H9 (cell line): ENCODE results near the gene OPN4. TPM values are rescaled to one million over a fixed set of nuclear protein-coding genes. Genes with fewer than 3 reads are reported as not detected.

Experiments used
- DNase-seq: peaks from one replicate; pipeline ENCODE4 v3.0.0-alpha.2; 2017
- H2AFZ ChIP-seq: one replicate; pipeline ENCODE4 v1.6.1; 2013; ENCODE audit warnings: mild to moderate bottlenecking, low read length, control low read depth, moderate library complexity
- H2AK5ac ChIP-seq: 2 replicates; pipeline ENCODE4 v1.6.1; 2013; ENCODE audit warnings: low read length, control low read depth, mixed read lengths; ENCODE audit not compliant: insufficient read length
- H2BK120ac ChIP-seq: one replicate; pipeline ENCODE4 v1.6.1; 2013; ENCODE audit warnings: low read depth, mild to moderate bottlenecking, low read length, control low read depth, inconsistent platforms; ENCODE audit not compliant: poor library complexity, severe bottlenecking
- H2BK12ac ChIP-seq: 2 replicates; pipeline ENCODE4 v1.6.1; 2013; ENCODE audit warnings: low read length, control low read depth, mixed read lengths, low read depth; ENCODE audit not compliant: insufficient read length
- H2BK15ac ChIP-seq: 2 replicates; pipeline ENCODE4 v1.6.1; 2013; ENCODE audit warnings: low read depth, low read length, control low read depth
- H2BK20ac ChIP-seq: one replicate; pipeline ENCODE4 v1.6.1; 2013; ENCODE audit warnings: low read depth, mild to moderate bottlenecking, low read length, control low read depth, inconsistent platforms; ENCODE audit not compliant: poor library complexity, severe bottlenecking
- H2BK5ac ChIP-seq: 2 replicates; pipeline ENCODE4 v1.6.1; 2013; ENCODE audit warnings: low read length, control low read depth, mixed read lengths; ENCODE audit not compliant: insufficient read length
- H3K14ac ChIP-seq: 2 replicates; pipeline ENCODE4 v1.6.1; 2013; ENCODE audit warnings: low read length, control low read depth; ENCODE audit not compliant: insufficient read depth
- H3K18ac ChIP-seq: 2 replicates; pipeline ENCODE4 v1.6.1; 2013; ENCODE audit warnings: low read depth, mild to moderate bottlenecking, mixed read lengths, low read length, control low read depth; ENCODE audit not compliant: insufficient read length
- H3K23ac ChIP-seq: 2 replicates; pipeline ENCODE4 v1.6.1; 2013; ENCODE audit warnings: low read length, control low read depth, mixed read lengths, low read depth; ENCODE audit not compliant: insufficient read length
- H3K23me2 ChIP-seq: 2 replicates; pipeline ENCODE4 v1.6.1; 2013; ENCODE audit warnings: low read depth, mild to moderate bottlenecking, mixed read lengths, low read length, control low read depth; ENCODE audit not compliant: insufficient read length, poor library complexity, severe bottlenecking
- H3K27ac ChIP-seq: 2 replicates; pipeline ENCODE4 v1.5.1; 2013; ENCODE audit warnings: low read length, control low read depth, mixed read lengths, low read depth; ENCODE audit not compliant: insufficient read length
- H3K27me3 ChIP-seq: 2 replicates; pipeline ENCODE4 v1.6.1; 2013; ENCODE audit warnings: low read length, control low read depth, inconsistent platforms; ENCODE audit not compliant: insufficient read depth
- H3K4ac ChIP-seq: 2 replicates; pipeline ENCODE4 v1.6.1; 2013; ENCODE audit warnings: low read depth, mild to moderate bottlenecking, control low read depth, inconsistent platforms, low read length, moderate library complexity
- H3K4me1 ChIP-seq: 2 replicates; pipeline ENCODE4 v1.6.1; 2013; ENCODE audit warnings: low read length, control low read depth, inconsistent platforms; ENCODE audit not compliant: insufficient read depth
- H3K4me2 ChIP-seq: 2 replicates; pipeline ENCODE4 v1.6.1; 2013; ENCODE audit warnings: low read length, control low read depth, mixed read lengths; ENCODE audit not compliant: insufficient read length, insufficient read depth
- H3K56ac ChIP-seq: 2 replicates; pipeline ENCODE4 v1.6.1; 2013; ENCODE audit warnings: low read depth, mild to moderate bottlenecking, mixed read lengths, low read length, control low read depth; ENCODE audit not compliant: insufficient read length
- H3K79me1 ChIP-seq: 2 replicates; pipeline ENCODE4 v1.6.1; 2013; ENCODE audit warnings: low read depth, mild to moderate bottlenecking, moderate library complexity, low read length, control low read depth, inconsistent platforms; ENCODE audit not compliant: insufficient read depth, poor library complexity, severe bottlenecking
- H3K79me2 ChIP-seq: 2 replicates; pipeline ENCODE4 v1.6.1; 2013; ENCODE audit warnings: low read length, control low read depth, inconsistent platforms; ENCODE audit not compliant: insufficient read depth
- H3K9ac ChIP-seq: 2 replicates; pipeline ENCODE4 v1.6.1; 2013; ENCODE audit warnings: low read length, control low read depth, mixed read lengths; ENCODE audit not compliant: insufficient read length; ENCODE audit errors: extremely low read depth
- H3K9me3 ChIP-seq: one replicate; pipeline ENCODE4 v1.6.1; 2013; ENCODE audit warnings: low read depth, low read length, inconsistent platforms; ENCODE audit not compliant: control insufficient read depth
- H3T11ph ChIP-seq: one replicate; pipeline ENCODE4 v1.6.1; 2013; ENCODE audit warnings: mild to moderate bottlenecking, low read length, control low read depth, inconsistent platforms
- H4K20me1 ChIP-seq: one replicate; pipeline ENCODE4 v1.6.1; 2013; ENCODE audit not compliant: control insufficient read depth, insufficient read length, insufficient read depth
- H4K5ac ChIP-seq: 2 replicates; pipeline ENCODE4 v1.6.1; 2013; ENCODE audit warnings: low read depth, mild to moderate bottlenecking, mixed read lengths, low read length, control low read depth; ENCODE audit not compliant: insufficient read length
- H4K8ac ChIP-seq: replicated peaks from 2 replicates; pipeline ENCODE4 v1.6.1; 2013; ENCODE audit warnings: low read length, control low read depth, mixed read lengths, low read depth; ENCODE audit not compliant: insufficient read length
- H4K91ac ChIP-seq: 2 replicates; pipeline ENCODE4 v1.6.1; 2013; ENCODE audit warnings: low read depth, mild to moderate bottlenecking, moderate library complexity, mixed read lengths, low read length, control low read depth; ENCODE audit not compliant: insufficient read length
- H3K27ac Mint-ChIP-seq, 3 experiments: 2 replicates in 2 of 3; 3 replicates in 1 of 3; pipeline ENCODE4 v1.8.0; 2020 to 2021; ENCODE audit warnings: mixed read lengths in 3 of 3, mild to moderate bottlenecking in 1 of 3, moderate library complexity in 1 of 3
- H3K27me3 Mint-ChIP-seq: 2 replicates; pipeline ENCODE4 v1.8.0; 2021; ENCODE audit warnings: low read depth, mild to moderate bottlenecking, moderate library complexity, mixed read lengths
- H3K36me3 Mint-ChIP-seq, 3 experiments: 2 replicates in 2 of 3; 3 replicates in 1 of 3; pipeline ENCODE4 v1.8.0; 2020 to 2021; ENCODE audit warnings: low read depth in 3 of 3, mixed read lengths in 3 of 3; ENCODE audit not compliant: insufficient read depth in 1 of 3
- H3K4me1 Mint-ChIP-seq, 2 experiments: 2 replicates each; pipeline ENCODE4 v1.8.0; 2020; ENCODE audit warnings: mixed read lengths in 2 of 2
- H3K4me3 Mint-ChIP-seq, 2 experiments: 2 replicates in 1 of 2; 3 replicates in 1 of 2; pipeline ENCODE4 v1.8.0; 2020 to 2021; ENCODE audit warnings: mild to moderate bottlenecking in 2 of 2, mixed read lengths in 2 of 2, moderate library complexity in 1 of 2
- H3K9me3 Mint-ChIP-seq, 2 experiments: 2 replicates in 1 of 2; 3 replicates in 1 of 2; pipeline ENCODE4 v1.8.0; 2020; ENCODE audit warnings: mild to moderate bottlenecking in 2 of 2, mixed read lengths in 2 of 2, moderate library complexity in 1 of 2
- WGBS: extraction: QIAGEN DNeasy Blood & Tissue Kit; methylation state at CpG from one replicate; pipeline ENCODE4 v1.1.7; 2013; ENCODE audit warnings: missing lambda C conversion rate, low lambda C conversion rate, mixed read lengths; ENCODE audit not compliant: insufficient read length; ENCODE audit errors: extremely low coverage; 5-methylcytosine and 5-hydroxymethylcytosine counted together
- total RNA-seq: library from RNA; stranded (reverse); gene quantifications from 2 replicates; pipeline ENCODE4 v1.2.1, GENCODE V29; 2021
- TF ChIP-seq, protein P1 (sequence below): fragments of 200-600 bp; sonication (generic); conservative IDR thresholded peaks from 3 replicates; pipeline ENCODE4 v1.8.0; 2021; ENCODE audit warnings: antibody characterized with exemption, mild to moderate bottlenecking

Gene OPN4
- total RNA-seq, 1 experiment from 2014 or later: not detected

- no peak overlapping the region for H3T11ph ChIP-seq
- no peak overlapping the region for H2BK120ac ChIP-seq
- H3K27me3 ChIP-seq: no peaks in the 10 kb centered on the region
- H3K4me1 ChIP-seq: 0 out of 2 replicates have a peak, but pooled peaks cover under 1% of the 10 kb centered on the region
- H2AFZ ChIP-seq: no peak overlapping the region
- no peak overlapping the region for H2BK20ac ChIP-seq
- H3K4me2 ChIP-seq: no peak overlapping the region
- H3K23me2 ChIP-seq: no peaks in the 10 kb centered on the region
- H3K23ac ChIP-seq: no peak overlapping the region
- H3K14ac ChIP-seq: no peak overlapping the region
- H3K27ac Mint-ChIP-seq: no peak overlapping the region
- no peak overlapping the region for H3K27ac ChIP-seq
- no peak overlapping the region for H4K5ac ChIP-seq
- no peak overlapping the region for H3K4ac ChIP-seq
- no peaks in the 10 kb centered on the region for H3K9me3 ChIP-seq
- no peak for DNase-seq
- H3K4me3 Mint-ChIP-seq: no peak overlapping the region
- no peaks in the 10 kb centered on the region for H3K36me3 Mint-ChIP-seq
- H3K79me2 ChIP-seq: no peaks in the 10 kb centered on the region
- H4K20me1 ChIP-seq: no peaks in the 10 kb centered on the region
- TF ChIP-seq, protein P1, sequence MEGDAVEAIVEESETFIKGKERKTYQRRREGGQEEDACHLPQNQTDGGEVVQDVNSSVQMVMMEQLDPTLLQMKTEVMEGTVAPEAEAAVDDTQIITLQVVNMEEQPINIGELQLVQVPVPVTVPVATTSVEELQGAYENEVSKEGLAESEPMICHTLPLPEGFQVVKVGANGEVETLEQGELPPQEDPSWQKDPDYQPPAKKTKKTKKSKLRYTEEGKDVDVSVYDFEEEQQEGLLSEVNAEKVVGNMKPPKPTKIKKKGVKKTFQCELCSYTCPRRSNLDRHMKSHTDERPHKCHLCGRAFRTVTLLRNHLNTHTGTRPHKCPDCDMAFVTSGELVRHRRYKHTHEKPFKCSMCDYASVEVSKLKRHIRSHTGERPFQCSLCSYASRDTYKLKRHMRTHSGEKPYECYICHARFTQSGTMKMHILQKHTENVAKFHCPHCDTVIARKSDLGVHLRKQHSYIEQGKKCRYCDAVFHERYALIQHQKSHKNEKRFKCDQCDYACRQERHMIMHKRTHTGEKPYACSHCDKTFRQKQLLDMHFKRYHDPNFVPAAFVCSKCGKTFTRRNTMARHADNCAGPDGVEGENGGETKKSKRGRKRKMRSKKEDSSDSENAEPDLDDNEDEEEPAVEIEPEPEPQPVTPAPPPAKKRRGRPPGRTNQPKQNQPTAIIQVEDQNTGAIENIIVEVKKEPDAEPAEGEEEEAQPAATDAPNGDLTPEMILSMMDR: no peak
- H2BK12ac ChIP-seq: no peak overlapping the region
- H3K56ac ChIP-seq: no peak overlapping the region
- no peak overlapping the region for H3K9ac ChIP-seq
- no peak overlapping the region for H3K18ac ChIP-seq
- no peaks in the 10 kb centered on the region for H3K79me1 ChIP-seq
- no peak overlapping the region for H2BK15ac ChIP-seq
- H2AK5ac ChIP-seq: no peak overlapping the region
- no peaks in the 10 kb centered on the region; a peak in 1 of 5 replicates for H3K9me3 Mint-ChIP-seq
- H2BK5ac ChIP-seq: no peak overlapping the region
- no peak overlapping the region for H4K8ac ChIP-seq
- WGBS: no CpG with 5 or more reads among the region's 7 CpGs
- H3K27me3 Mint-ChIP-seq: peaks cover 5% of the 10 kb centered on the region; the same call in 1 of the 2 replicates
- H4K91ac ChIP-seq: no peak overlapping the region
- H3K4me1 Mint-ChIP-seq: peaks cover 15 to 17% of the 10 kb centered on the region in 2 experiments
Observed at GRCh38 chr10:86699125-86699524, 44.8 kb downstream of the OPN4 start.
